Measurements from ENCODE around the gene GRIK5.

GRCh38 chr19:42080764-42081375 is 10.9 kb upstream of the GRIK5 start:
- TF ChIP-seq EP300 (IDR thresholded peaks at IDR 0.05) (no peak), CTCF (IDR thresholded peaks at IDR 0.05) (no peak), POLR2A (IDR thresholded peaks at IDR 0.05) (no peak)

Data from gastroesophageal sphincter (tissue), 3 donors.